Spleen (tissue), 7 donors: Measurements from ENCODE around the gene CPED1.

ENCODE experiments used
- CTCF ChIP-seq, 11 experiments: fragments of 200-600 bp in 7 of 11; fragments of 450-650 bp in 4 of 11; sonication (generic) in 4 of 11; IDR thresholded peaks in 8 of 11; conservative IDR thresholded peaks in 3 of 11; 1 replicate in 7 of 11; 2 replicates in 4 of 11; pipeline versions ENCODE4 v1.4.0 to v1.8.0; 2016 to 2021; ENCODE audit warnings: antibody characterized with exemption in 11 of 11, inconsistent platforms in 4 of 11, mild to moderate bottlenecking in 1 of 11
- POLR2A ChIP-seq, 3 donors: fragments of 450-650 bp; IDR thresholded peaks; one replicate each; pipeline ENCODE4 v1.5.1; 2017; ENCODE audit warnings: antibody characterized with exemption in 3 of 3, mild to moderate bottlenecking in 1 of 3
- donor health status: DM: no; HTN: no; CAD: no; lungs with moderate emphysema.
- donor health status: DM: no; HTN: no; CAD: no.
- donor health status: DM: no; HTN: no; CAD: no.

- TF ChIP-seq POLR2A (IDR thresholded peaks at IDR 0.05): no peak
- TF ChIP-seq CTCF (IDR thresholded peaks at IDR 0.05 in 8 of 11, conservative IDR thresholded peaks at IDR 0.05 in 3 of 11): no peak
Observed at GRCh38 chr7:121049028-121049791, 60.7 kb downstream of the CPED1 start.
